B cell (primary cell): ENCODE data around the gene ORC2.

ENCODE experiments used
- CTCF ChIP-seq: fragments of 200-600 bp; IDR thresholded peaks from one replicate; pipeline ENCODE4 v1.8.0; 2022; ENCODE audit warnings: antibody characterized with exemption, mild to moderate bottlenecking
- EZH2 ChIP-seq: IDR thresholded peaks from 2 replicates; pipeline ENCODE4 v1.6.1; 2012; ENCODE audit warnings: borderline replicate concordance, low read depth, mild to moderate bottlenecking, moderate library complexity, low read length; ENCODE audit not compliant: insufficient read depth, poor library complexity, severe bottlenecking

GRCh38 chr2:200860092-200860795, 103.2 kb downstream of the ORC2 start:
- TF ChIP-seq CTCF (no peak), EZH2 (no peak)
